Measurements from ENCODE around the gene GPR146.
A peak's percentile ranks its signal among the peaks of the same experiment; 100 is the strongest.
"Not testable (repeated sequence)": the region's sequence is repeated elsewhere in the genome, so short reads cannot be mapped to it uniquely, and the experiment has no call there.

Gene GPR146

DNA sequence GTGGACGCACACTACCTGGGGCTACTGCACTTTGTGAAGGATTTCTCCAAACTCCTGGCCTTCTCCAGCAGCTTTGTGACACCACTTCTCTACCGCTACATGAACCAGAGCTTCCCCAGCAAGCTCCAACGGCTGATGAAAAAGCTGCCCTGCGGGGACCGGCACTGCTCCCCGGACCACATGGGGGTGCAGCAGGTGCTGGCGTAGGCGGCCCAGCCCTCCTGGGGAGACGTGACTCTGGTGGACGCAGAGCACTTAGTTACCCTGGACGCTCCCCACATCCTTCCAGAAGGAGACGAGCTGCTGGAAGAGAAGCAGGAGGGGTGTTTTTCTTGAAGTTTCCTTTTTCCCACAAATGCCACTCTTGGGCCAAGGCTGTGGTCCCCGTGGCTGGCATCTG lies 14.0 kb downstream of the GPR146 start:
- DNase-seq (ENCODE audit: low spot score) = no peak

DNA sequence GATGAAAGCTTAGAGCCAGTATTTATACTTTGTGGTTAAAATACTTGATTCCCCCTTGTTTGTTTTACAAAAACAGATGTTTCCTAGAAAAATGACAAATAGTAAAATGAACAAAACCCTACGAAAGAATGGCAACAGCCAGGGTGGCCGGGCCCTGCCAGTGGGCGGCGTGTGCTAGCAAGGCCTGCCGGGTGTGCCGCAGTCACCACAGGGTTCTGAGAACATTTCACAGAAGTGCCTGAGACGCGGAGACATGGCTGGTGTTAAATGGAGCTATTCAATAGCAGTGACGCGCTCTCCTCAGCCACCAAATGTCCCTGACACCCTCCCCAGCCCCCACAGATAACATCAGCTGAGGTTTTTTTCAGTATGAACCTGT lies 14.5 kb downstream of the GPR146 start:
- peak; percentile 82 for DNase-seq (ENCODE audit: low spot score)

DNA sequence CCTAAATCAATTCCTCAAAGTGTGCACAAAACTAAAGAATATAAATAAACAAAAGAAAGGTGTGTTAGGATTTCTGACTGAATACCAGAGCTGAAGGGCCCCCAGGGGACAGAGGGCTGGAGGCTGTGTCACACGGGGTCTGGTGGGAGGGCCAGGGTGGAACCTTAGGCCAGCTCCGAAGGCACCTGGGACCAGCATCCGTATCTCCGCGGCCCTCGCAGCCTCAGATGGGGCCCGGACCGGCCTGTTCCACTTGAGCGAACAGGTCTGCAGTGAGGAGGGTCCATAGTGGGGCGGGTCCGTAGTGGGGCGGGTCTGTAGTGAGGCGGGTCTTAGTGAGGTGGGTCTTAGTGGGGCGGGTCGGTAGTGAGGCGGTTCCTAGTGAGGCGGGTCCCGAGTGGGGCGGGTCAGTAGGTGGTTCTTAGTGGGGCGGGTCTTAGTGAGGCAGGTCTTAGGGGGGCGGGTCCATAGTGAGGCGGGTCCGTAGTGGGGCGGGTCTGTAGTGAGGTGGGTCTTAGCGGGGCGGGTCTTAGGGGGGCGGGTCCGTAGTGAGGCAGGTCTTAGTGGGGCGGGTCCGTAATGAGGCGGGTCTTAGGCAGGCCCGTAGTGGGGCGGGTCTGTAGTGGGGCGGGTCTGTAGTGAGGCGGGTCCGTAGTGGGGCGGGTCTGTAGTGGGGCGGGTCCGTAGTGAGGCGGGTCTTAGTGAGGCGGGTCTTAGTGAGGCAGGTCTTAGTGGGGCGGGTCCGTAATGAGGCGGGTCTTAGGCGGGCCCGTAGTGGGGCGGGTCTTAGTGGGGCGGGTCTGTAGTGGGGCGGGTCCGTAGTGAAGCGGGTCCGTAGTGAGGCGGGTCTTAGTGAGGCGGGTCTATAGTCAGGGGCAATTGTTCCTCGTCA lies 15.1 kb downstream of the GPR146 start:
- DNase-seq (ENCODE audit: low spot score) = no peak

DNA sequence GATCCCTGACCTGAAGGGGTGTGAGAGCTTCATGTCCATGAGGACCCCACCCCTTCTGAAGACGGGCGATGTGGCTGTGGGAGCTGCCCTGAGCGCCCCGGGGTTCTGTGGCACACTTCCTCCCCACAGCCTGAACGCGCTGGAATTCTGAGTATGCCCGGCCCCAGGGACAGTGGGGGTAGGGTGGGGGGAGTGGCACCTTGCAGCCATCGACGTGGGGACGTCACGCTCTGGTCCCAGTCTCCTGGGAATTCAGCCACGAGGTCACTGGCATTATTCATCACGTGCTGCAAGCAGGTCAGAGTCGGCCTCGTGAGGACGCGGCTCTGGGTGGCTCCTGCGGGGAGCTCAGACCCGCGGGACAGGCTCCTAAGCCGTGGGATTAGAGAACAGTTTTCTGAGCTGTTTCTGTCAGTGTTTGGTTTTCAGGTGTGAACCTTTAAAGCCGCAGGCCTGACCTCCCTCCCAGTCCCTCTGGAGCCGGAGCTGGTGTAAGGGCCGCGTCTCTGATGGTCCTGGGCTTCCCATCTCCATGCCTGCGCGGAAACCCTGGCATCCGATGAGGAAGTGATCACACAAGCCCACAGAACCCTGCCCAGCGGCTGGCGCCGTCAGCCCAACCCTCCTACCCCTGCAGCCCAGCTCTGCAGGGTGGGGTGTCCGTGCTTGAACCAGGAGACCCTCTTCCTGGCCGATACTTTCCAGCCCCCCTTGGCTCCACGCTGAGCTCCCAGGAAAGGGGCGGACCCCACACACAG lies 16.1 kb downstream of the GPR146 start:
- no peak for DNase-seq (ENCODE audit: low spot score)

DNA sequence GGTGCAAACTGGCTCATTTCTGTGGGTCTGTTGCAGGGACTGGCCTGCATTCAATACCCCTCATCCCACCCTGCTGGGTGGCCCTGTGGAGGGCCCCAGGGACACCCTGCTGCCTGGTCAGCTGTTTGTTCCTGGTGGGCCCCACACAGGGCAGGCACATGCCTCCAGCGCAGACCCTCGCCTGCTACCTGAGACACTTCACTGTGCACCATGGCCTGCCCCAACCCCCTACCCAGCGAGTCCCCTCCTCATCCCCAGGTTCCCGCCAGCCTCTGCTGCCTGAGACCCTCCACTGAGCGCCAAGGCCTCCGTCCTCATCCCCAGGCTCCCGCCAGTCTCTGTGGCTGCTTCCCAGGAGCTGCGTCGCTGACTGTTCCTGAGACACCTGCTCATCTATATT lies 16.8 kb downstream of the GPR146 start:
- DNase-seq (ENCODE audit: low spot score) = no peak

DNA sequence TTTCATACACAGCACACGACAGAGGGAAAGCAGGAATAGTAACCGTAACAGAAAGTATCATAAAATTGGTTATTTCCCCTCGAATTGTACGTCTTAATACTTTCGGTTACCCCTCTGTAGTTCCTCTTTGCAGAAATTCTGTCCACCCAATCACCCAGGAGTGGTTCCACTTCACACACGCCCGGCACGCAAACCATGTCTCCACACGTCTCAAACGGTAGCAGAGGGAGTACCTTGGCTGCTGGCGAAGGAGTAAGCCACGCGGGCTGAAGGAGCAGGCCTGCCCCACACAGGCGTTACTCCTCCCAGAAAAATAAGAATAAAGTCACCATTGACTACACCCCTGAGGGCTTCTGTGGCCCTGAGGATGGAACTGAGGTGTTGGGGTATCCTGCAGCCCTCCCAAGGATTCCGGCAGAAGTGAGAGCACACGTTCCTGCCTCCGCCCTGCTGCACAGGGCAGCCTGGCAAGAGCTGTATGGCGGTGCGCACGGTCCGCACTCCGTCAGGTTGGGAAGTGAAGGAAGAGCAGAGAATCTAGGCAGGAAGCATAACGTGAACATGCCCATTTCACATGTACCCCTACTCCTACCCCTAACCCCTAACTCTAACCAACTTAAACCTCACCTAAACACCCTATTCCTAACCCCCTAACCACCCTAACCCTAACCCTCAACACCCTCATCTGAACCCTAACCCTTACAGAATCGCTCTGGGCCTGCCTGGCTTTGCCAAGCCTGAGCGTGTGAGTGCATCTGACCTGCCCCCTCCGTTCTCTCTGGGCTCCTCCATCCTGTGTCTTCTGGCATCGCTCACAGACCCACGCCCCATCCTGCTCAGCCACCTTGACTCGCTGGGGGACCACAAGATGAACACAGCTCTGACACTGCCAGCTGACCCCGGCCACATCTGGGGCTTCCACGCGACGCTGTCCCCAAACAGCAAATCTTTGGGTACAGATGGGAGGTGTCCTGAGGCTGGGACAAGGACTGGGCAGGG lies 18.2 kb downstream of the GPR146 start:
- DNase-seq (ENCODE audit: low spot score) = no peak

DNA sequence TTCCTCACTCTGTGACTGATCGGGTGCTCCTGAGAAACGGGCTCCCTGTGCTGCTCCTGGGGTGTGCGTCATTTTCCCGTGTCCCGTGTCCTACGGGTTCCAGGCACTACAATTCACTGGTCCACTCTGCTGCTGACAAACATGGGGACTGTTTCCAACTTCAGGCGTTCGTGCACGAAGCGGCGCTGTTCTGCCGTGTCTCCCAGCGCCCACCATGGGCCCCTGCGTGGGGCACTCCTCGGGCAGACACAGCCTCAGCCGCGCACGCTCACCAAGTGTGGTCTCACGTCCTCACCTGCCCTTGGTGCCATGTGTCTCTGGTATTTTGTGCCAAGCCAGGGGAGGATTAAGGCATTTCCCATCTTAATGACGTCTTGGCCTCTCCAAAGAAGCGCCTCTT lies 19.0 kb downstream of the GPR146 start:
- DNase-seq (ENCODE audit: low spot score) = no peak

DNA sequence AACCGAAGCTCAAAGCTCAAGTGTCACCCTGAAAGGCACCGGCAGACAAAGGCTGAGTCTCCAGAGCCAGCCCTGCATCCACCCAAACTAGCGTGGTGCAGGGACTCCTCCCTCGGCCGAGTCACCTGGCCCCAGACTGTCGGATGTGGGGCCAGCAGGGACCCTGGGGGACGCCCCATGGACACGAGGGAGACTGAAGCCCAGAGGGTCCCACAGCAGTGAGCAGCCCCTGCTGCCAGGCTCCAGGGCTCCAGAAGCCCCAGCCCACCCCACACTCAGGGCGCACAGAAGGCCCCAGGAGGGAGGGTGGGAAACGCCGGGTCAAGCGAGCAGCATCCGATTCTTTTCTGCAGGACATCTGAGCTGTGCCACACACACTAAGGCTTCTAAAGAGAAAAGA lies 20.2 kb downstream of the GPR146 start:
- no peak for DNase-seq (ENCODE audit: low spot score)

DNA sequence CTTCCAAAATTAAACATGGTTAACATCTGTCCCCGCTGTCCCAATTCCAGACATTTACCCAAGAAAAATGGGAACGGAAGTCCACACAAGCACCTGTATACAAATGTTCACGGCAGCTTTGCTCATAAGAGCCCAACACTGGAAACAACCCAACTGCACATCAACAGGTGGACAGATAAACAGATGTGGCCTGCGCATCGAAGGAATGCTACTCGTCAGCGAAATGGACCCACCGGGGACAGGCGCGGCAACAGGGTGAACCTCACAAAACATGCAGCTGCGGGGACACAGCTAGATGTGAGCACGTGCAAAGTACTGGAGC lies 20.9 kb downstream of the GPR146 start:
- no peak for DNase-seq (ENCODE audit: low spot score)

DNA sequence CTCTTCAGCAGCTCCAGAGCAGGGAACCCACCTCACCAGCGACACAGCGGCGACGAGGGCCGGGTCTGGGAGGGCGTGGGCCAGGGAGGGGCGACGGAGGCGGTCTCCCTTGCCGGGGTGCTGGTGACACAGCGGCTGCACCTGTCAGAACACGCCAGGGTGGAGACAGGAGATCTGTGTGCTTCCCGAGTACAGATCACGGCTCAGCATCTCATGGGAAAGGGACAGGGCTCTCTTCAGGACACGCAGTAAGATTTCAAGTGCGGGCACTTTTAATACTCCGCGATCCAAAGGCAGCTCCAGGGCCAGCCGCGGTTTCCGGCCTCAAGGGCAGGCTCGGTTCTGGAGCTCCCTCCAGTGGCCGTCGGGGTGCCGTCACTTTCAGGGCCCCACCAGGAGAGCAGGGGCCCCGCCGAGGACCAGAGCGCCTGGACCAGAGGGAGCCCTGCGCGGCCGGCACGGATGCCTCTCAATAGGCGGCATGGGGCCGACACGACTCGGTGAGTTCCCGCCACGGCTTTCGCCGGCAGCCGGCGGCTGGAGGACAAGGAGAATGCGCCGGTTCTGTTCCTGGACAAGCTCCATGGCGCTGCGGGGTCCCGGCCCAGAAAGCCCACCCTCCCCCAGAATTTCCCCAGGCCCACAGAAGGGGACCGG lies 21.4 kb downstream of the GPR146 start:
- peak; percentile 97 for DNase-seq (ENCODE audit: low spot score)

DNA sequence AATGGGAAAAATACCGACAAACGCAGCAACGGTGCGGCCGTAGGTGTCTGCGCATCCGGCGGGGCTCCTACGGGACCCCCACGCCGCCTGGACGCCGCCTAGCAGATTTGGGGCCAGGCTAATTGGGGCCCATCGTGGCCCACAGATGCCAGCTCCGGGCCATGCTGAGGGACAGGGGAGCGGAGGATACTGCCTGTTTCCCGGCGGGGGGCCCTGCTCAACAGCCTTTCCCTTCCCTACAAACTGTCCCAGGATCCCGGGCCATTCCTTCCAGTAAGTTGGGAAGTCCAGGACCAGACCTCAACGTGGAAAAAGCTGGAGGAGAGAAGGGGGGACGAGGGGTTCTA lies 21.9 kb downstream of the GPR146 start:
- DNase-seq (ENCODE audit: low spot score) = no peak

DNA sequence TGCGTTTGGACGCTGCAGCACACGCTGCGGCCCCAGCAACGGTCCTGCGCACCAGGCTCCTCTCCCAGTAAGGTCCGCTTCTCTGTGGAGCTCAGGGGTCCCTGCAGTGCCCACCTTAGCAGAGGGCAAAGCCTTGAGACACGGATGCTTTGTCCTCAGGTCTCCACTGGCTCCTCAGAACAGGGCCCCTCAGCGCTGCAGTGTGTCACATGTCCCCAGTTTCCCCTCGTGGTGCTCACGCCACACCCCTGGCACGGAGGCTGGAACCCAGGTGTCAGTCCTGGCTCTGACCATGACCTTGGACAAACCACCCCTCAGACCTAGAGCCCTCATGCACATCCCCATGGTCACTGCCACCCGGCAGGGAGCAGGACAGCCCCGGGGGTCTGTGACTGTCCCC lies 23.7 kb downstream of the GPR146 start:
- DNase-seq (ENCODE audit: low spot score) = no peak

DNA sequence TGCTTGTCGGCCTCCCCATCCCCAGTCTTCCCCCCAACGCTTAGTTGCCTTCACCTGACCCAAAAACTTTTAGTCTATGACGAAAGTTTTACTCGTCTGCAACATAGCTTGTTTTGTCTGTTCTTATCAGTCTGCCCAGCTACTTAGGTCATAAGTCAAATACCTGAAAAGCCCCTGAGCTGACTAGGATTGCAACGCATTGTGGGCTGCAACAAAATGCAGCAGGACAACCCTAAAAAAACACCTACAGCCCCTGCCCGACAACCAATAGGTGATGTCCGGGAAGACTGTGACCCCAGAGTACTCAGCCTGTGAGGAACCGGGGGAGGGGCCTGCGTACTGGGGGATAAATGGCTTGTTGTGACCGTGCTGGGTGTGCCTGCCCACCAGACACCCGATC lies 24.3 kb downstream of the GPR146 start:
- no peak for DNase-seq (ENCODE audit: low spot score)

DNA sequence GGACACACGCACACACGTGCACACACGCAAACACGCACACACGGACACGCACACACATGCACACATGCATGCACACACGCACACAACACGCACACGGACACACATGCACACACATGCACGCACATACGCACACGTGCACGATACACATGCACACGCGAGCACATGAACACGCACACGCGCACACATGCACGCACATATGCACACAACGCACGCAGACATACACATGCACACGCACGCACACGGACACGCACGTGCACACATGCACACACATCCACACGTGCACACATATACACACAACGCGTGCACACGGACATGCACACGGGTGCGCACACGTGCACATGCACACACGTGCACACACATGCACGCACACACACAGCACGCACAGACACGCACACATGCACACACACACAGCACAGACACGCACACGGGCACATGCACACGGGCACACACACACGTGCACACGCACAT lies 26.2 kb downstream of the GPR146 start:
- DNase-seq (ENCODE audit: low spot score) = no peak

DNA sequence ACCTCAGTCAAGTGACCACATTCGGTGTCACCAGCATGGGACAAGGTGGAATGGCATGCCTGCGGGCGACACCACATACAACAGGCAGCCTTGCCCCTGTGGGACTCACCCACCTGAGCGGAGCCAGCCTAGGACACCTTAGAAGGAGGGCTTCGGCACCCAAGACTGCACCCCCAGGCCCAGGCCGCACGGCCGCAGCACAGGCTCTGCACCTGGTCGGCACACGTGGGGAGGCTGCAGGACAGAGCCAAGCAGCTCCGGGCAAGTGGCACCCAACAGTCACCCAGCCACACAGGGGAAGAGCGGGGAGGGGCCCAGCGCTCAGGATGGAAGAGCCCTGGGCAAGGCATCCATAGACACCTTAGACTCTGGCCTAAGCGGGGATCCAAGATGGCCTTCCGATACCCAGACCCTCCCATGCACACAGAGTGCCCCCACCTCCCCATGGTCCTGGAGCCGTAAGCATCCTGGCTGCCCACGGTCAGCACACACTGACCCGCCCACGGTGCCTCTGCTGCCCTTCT lies 27.4 kb downstream of the GPR146 start:
- no peak for DNase-seq (ENCODE audit: low spot score)

DNA sequence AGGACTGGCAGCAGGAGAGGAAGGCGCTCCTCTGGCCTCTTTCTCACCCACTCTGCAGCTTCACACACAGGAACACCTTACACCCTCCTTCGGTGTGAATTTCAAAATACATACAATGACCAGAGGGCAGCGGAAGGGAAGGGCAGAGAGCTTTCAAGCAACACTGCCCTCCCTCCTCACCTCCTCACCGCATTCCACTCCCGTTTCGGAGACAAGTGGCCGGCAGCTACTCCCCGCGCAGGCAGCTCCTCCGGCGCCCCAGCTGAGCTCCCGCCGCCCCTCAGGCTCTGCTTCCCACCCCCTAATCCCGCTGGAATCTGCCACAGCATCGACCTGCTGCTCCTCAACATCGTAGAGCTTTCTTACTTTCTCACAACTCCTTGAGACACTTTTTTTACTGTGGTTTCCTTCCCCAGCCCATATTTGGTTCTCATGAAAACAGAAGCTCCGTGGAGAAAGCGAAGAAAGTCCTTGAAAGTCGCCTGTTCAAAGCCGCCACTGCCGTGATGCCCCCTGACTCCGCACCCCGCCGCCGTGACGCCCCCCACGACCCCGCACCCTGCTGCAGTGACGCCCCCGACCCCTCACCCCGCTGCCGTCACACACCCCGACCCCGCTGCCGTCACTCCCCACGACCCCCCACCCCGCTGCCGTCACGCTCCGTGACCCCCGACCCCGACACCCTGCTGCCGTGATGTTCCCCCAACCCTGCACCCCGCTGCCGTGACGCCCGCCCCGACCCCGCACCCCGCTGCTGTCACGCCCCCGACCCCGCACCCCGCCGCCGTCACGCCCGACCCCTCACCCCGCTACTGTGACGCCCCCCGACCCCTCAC lies 29.0 kb downstream of the GPR146 start:
- no peak for DNase-seq (ENCODE audit: low spot score)

DNA sequence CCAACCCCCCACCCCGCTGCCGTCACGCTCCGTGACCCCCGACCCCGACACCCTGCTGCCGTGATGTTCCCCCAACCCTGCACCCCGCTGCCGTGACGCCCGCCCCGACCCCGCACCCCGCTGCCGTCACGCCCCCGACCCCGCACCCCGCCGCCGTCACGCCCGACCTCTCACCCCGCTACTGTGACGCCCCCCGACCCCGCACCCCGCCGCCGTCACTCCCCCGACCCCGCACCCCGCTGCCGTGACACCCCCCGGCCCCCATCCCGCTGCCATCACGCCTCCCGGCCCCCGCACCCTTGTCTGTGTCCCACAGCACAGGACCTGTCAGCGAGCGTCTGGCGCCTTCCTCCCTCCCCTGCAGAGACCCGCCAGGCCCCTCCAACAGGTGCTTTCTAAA lies 29.7 kb downstream of the GPR146 start:
- not testable (repeated sequence) for DNase-seq (ENCODE audit: low spot score)

DNA sequence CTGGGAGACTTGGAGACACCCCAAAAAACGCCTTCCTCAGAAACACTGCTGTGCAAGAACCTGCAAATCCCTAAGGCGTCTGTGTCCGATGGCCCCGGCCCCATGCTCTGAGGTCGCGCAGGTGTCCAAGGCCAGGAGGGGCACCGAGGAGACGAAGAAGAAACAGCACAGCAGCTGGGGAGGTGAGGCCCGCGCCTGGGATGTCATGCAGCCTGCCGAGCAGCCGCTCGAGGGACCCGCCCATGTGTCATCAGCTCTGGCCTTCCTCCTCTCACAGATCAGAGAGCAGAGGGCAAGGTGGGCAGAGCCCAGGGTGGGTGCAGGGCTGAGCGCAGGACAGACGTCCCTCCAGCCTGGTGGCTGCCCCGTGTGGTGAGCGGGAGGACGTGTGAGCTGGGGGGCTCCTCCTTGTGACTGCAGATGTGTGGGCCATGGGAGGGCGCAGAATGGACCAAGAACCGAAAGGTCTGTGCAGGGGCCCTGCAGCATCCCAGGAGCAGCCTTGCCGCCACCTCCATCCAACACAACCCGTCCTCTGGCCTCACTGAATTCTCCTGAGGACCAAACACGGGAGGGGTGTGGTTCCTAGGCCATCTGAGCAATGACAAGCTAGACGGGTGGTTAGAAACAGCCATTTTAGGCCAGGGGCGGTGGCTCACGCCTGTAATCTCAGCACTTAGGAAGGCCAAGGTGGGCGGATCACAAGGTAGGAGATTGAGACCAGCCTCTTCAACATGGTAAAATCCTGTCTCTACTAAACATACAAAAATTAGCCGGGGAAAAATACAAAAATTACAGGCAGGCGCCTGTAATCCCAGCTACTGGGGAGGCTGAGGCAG lies 30.5 kb downstream of the GPR146 start:
- DNase-seq (ENCODE audit: low spot score) = no peak

DNA sequence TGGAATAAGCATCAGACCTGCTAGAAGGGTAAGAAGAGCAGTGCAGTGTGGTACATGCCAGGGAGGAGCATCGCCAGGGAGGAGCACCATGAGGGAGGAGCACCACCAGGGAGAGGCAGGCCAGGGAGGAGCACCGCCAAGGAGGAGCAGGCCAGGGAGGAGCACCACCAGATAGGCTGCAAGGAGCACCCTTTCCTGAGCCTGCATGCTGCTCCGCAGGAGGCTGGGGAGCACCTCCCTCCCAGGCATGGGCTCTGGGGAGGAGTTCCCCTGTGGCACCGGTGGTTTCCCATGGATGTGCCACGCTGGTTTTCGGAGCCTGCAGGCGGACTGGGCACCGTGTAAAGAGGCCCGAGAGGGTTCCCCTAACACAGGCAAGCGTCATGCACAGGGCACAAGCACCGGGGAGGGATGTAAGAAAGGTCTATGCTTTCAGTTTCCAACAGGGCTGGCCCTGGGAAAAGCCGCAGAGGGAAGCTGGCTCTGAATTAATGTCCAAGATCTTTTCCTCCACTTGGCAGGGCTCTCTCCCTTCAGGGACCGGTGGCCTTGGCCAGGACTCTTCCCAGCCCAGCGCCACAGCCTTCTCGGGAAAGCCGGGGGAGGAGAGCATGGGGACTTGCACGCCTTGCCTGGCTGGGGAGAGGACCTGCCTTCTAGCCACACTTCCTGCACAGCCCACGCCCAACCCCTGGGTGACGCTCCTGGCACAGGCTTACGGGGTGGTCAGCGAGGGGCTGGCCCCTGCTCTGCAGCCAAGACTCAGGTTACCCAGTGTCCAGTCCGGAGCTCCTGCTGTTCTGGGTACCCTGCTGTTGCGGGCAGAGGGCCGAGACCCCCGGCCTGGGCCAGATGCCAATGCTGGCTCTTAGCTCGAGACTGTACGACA lies 32.1 kb downstream of the GPR146 start:
- DNase-seq (ENCODE audit: low spot score) = no peak
